ENCODE results near the gene MOB3A. TPM values are rescaled to one million over a fixed set of nuclear protein-coding genes. Genes with fewer than 3 reads are reported as not detected.
"Not testable (repeated sequence)": the region's sequence is repeated elsewhere in the genome, so short reads cannot be mapped to it uniquely, and the experiment has no call there.

Gene MOB3A
- total and polyA plus RNA-seq, 4 donors, result 17.7 to 86.6 (median 45.0) TPM

- ATAC-seq (ENCODE audit: insufficient read depth, low FRiP score) (no peak), DNase-seq (no peak)
- H3K4me1 ChIP-seq (ENCODE audit: control insufficient read depth in 5 of 5, insufficient read depth in 5 of 5, low read length in 5 of 5), result no peaks in the 10 kb centered on the region
- H3K36me3 ChIP-seq (ENCODE audit: control insufficient read depth in 4 of 4, insufficient read depth in 4 of 4, low read length in 4 of 4), result peaks cover 3 to 66% (median 12%) of the 10 kb centered on the region in 4 donors
- no peak overlapping the region for H3K27ac ChIP-seq (ENCODE audit: low read depth in 1 of 2, low read length in 1 of 2)
- WGBS, 2 donors, result 94 to 97% methylated on average over 19 of the region's 19 CpGs
- H3K9me3 ChIP-seq (ENCODE audit: control insufficient read depth in 4 of 4, insufficient read depth in 3 of 4, low read length in 3 of 4), result no peaks in the 10 kb centered on the region
- H3K4me3 ChIP-seq, result no peak overlapping the region
- H3K9ac ChIP-seq (ENCODE audit: insufficient read depth in 1 of 2, low read length in 2 of 2), result no peak overlapping the region
- no peak for TF ChIP-seq CTCF (IDR thresholded peaks at IDR 0.05; ENCODE audit: control extremely low read depth, extremely low read depth)
- H3K27me3 ChIP-seq (ENCODE audit: control insufficient read depth in 3 of 3, insufficient read depth in 3 of 3, low read length in 2 of 3), result no peaks in the 10 kb centered on the region
These were observed 36.8 kb upstream of the MOB3A start for GRCh38 chr19:2132731-2133490.

GRCh38 chr19:2132191-2132590, 36.1 kb upstream of the MOB3A start:
- H3K9me3 ChIP-seq (ENCODE audit: control insufficient read depth in 4 of 4, insufficient read depth in 3 of 4, low read length in 3 of 4), result no peaks in the 10 kb centered on the region
- TF ChIP-seq CTCF (IDR thresholded peaks at IDR 0.05; ENCODE audit: control extremely low read depth, extremely low read depth), result no peak
- no peak overlapping the region for H3K27ac ChIP-seq (ENCODE audit: low read depth in 1 of 2, low read length in 1 of 2)
- H3K36me3 ChIP-seq (ENCODE audit: control insufficient read depth in 4 of 4, insufficient read depth in 4 of 4, low read length in 4 of 4), result peaks cover 3 to 67% (median 12%) of the 10 kb centered on the region in 4 donors
- H3K4me3 ChIP-seq, result no peak overlapping the region
- H3K4me1 ChIP-seq (ENCODE audit: control insufficient read depth in 5 of 5, insufficient read depth in 5 of 5, low read length in 5 of 5), result no peaks in the 10 kb centered on the region
- ATAC-seq (ENCODE audit: insufficient read depth, low FRiP score) (no peak), DNase-seq (no peak)
- WGBS, 2 donors, result 96 to 97% methylated on average over 14 of the region's 14 CpGs
- no peaks in the 10 kb centered on the region for H3K27me3 ChIP-seq (ENCODE audit: control insufficient read depth in 3 of 3, insufficient read depth in 3 of 3, low read length in 2 of 3)
- no peak overlapping the region for H3K9ac ChIP-seq (ENCODE audit: insufficient read depth in 1 of 2, low read length in 2 of 2)

GRCh38 chr19:2131012-2131975, 35.2 kb upstream of the MOB3A start:
- H3K4me1 ChIP-seq (ENCODE audit: control insufficient read depth in 5 of 5, insufficient read depth in 5 of 5, low read length in 5 of 5); DNase-seq; H3K4me3 ChIP-seq; H3K9ac ChIP-seq (ENCODE audit: insufficient read depth in 1 of 2, low read length in 2 of 2); ATAC-seq (ENCODE audit: insufficient read depth, low FRiP score); H3K27ac ChIP-seq (ENCODE audit: low read depth in 1 of 2, low read length in 1 of 2); H3K27me3 ChIP-seq (ENCODE audit: control insufficient read depth in 3 of 3, insufficient read depth in 3 of 3, low read length in 2 of 3); H3K9me3 ChIP-seq (ENCODE audit: control insufficient read depth in 4 of 4, insufficient read depth in 3 of 4, low read length in 3 of 4): not testable (repeated sequence)
- peaks cover 3 to 66% (median 16%) of the 10 kb centered on the region in 4 donors for H3K36me3 ChIP-seq (ENCODE audit: control insufficient read depth in 4 of 4, insufficient read depth in 4 of 4, low read length in 4 of 4)
- 94 to 95% methylated on average over 57 to 67 of the region's 67 CpGs for WGBS, 2 donors
